ENCODE measurements around the gene FADS6. TPM values are rescaled to one million over a fixed set of nuclear protein-coding genes. Genes with fewer than 3 reads are reported as not detected.

The FADS6 gene
- total and polyA plus RNA-seq, 2 experiments from 2014 or later: 0.42 to 0.73 TPM

DNA sequence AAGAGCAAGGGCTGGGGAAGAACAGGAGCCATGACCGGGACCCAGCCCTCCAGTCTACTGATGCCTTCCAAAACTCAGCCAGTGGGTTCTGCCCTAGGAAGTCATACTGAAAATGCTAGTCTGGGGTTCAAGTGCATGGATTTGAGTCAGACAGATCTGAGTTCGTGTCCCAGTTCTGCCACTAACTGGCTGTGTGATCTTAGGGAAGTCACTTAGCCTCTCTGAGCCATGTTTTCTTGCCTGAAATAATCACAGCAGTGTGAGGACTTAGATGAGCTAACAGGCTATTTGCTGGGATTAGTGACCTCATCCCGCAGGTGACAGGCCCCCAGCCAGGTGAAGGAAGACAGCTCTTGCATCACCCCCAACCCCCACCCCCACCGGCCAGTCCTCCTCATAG is 38.1 kb downstream of the FADS6 start:
- H3K4me2 ChIP-seq: no peak overlapping the region
- H3K4me3 Mint-ChIP-seq: no peak overlapping the region
- TF ChIP-seq, protein P1, sequence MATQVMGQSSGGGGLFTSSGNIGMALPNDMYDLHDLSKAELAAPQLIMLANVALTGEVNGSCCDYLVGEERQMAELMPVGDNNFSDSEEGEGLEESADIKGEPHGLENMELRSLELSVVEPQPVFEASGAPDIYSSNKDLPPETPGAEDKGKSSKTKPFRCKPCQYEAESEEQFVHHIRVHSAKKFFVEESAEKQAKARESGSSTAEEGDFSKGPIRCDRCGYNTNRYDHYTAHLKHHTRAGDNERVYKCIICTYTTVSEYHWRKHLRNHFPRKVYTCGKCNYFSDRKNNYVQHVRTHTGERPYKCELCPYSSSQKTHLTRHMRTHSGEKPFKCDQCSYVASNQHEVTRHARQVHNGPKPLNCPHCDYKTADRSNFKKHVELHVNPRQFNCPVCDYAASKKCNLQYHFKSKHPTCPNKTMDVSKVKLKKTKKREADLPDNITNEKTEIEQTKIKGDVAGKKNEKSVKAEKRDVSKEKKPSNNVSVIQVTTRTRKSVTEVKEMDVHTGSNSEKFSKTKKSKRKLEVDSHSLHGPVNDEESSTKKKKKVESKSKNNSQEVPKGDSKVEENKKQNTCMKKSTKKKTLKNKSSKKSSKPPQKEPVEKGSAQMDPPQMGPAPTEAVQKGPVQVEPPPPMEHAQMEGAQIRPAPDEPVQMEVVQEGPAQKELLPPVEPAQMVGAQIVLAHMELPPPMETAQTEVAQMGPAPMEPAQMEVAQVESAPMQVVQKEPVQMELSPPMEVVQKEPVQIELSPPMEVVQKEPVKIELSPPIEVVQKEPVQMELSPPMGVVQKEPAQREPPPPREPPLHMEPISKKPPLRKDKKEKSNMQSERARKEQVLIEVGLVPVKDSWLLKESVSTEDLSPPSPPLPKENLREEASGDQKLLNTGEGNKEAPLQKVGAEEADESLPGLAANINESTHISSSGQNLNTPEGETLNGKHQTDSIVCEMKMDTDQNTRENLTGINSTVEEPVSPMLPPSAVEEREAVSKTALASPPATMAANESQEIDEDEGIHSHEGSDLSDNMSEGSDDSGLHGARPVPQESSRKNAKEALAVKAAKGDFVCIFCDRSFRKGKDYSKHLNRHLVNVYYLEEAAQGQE (IDR thresholded peaks at IDR 0.05; ENCODE audit: unreplicated experiment): no peak
- no peak for TF ChIP-seq EZH2phosphoT487 (IDR thresholded peaks at IDR 0.05; ENCODE audit: unreplicated experiment)
- TF ChIP-seq POLR2AphosphoS5 (IDR thresholded peaks at IDR 0.05; ENCODE audit: low read depth): no peak
- H3K27ac Mint-ChIP-seq: no peak overlapping the region
- no peaks in the 10 kb centered on the region for H3F3A ChIP-seq (replicated peaks; ENCODE audit: low read depth)
- no peak for DNase-seq (ENCODE audit: low spot score)
- no peaks in the 10 kb centered on the region; the same call in 1 of the 2 replicates for H4K20me1 ChIP-seq (replicated peaks; ENCODE audit: insufficient read depth)
- no peaks in the 10 kb centered on the region for H3K9me3 Mint-ChIP-seq
- ATAC-seq: no peak
- H3K27me3 Mint-ChIP-seq (ENCODE audit: insufficient read depth, low read depth, poor library complexity): peaks cover 88% of the 10 kb centered on the region
- H3K27me3 ChIP-seq (ENCODE audit: insufficient read depth): peaks cover 97% of the 10 kb centered on the region
- H3K4me1 ChIP-seq (ENCODE audit: insufficient read depth): peaks cover 8% of the 10 kb centered on the region
- H3K9me2 ChIP-seq (ENCODE audit: insufficient read depth): no peaks in the 10 kb centered on the region
- no peak overlapping the region for H3K4me3 ChIP-seq
- H3K79me2 ChIP-seq (replicated peaks; ENCODE audit: insufficient read depth): no peaks in the 10 kb centered on the region
- H3K36me3 Mint-ChIP-seq (ENCODE audit: low read depth): no peaks in the 10 kb centered on the region; the same call in 2 of the 3 replicates
- no peaks in the 10 kb centered on the region for H3K36me3 ChIP-seq (ENCODE audit: insufficient read depth)
- no peak overlapping the region for H2AFZ ChIP-seq
- H3K27ac ChIP-seq (ENCODE audit: low read depth): no peak overlapping the region
- H3K4me1 Mint-ChIP-seq: no peaks in the 10 kb centered on the region; the same call in 1 of the 3 replicates

DNA sequence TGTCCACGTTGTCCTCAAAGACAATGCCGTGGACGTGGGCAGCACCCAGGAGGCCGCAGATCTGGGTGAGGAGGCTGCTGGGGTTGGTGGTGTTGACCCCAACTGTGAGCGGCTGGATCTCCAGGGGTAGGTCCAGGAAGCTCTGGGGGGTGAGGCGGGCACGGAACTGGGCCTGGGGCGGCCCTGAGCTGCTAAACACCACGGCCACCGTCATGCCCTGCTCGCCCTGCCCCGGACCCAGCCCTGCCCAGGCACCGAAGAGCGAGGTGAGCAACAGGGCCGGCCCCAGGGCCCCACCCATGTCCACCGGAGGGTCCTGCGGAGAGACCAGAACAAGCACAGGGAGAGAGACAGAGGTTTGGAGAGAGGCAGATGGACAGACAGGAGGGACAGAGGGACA is 38.6 kb downstream of the FADS6 start:
- Mint-ChIP-seq H3K27ac (no peak overlapping the region), H3K36me3 (ENCODE audit: low read depth) (no peaks in the 10 kb centered on the region; the same call in 2 of the 3 replicates), H3K27me3 (ENCODE audit: insufficient read depth, low read depth, poor library complexity) (peaks cover 87% of the 10 kb centered on the region), H3K4me3 (no peak overlapping the region), H3K4me1 (no peaks in the 10 kb centered on the region; the same call in 1 of the 3 replicates), H3K9me3 (no peaks in the 10 kb centered on the region)
- Histone ChIP-seq H3K9me2 (ENCODE audit: insufficient read depth) (no peaks in the 10 kb centered on the region), H3K4me3 (no peak overlapping the region), H3F3A (replicated peaks; ENCODE audit: low read depth) (no peaks in the 10 kb centered on the region), H3K27me3 (ENCODE audit: insufficient read depth) (peaks cover 97% of the 10 kb centered on the region), H3K36me3 (ENCODE audit: insufficient read depth) (no peaks in the 10 kb centered on the region), H3K27ac (ENCODE audit: low read depth) (no peak overlapping the region), H4K20me1 (replicated peaks; ENCODE audit: insufficient read depth) (no peaks in the 10 kb centered on the region; the same call in 1 of the 2 replicates), H2AFZ (no peak overlapping the region), H3K4me1 (ENCODE audit: insufficient read depth) (peaks cover 8% of the 10 kb centered on the region), H3K79me2 (replicated peaks; ENCODE audit: insufficient read depth) (no peaks in the 10 kb centered on the region), H3K4me2 (no peak overlapping the region)
- ATAC-seq: no peak
- TF ChIP-seq CREB1 (CRISPR knock-in tag; IDR thresholded peaks at IDR 0.05; ENCODE audit: low read depth): no peak
- TF ChIP-seq POLR2AphosphoS5 (IDR thresholded peaks at IDR 0.05; ENCODE audit: low read depth): no peak
- TF ChIP-seq, protein P2, sequence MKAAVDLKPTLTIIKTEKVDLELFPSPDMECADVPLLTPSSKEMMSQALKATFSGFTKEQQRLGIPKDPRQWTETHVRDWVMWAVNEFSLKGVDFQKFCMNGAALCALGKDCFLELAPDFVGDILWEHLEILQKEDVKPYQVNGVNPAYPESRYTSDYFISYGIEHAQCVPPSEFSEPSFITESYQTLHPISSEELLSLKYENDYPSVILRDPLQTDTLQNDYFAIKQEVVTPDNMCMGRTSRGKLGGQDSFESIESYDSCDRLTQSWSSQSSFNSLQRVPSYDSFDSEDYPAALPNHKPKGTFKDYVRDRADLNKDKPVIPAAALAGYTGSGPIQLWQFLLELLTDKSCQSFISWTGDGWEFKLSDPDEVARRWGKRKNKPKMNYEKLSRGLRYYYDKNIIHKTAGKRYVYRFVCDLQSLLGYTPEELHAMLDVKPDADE (IDR thresholded peaks at IDR 0.05): no peak
- TF ChIP-seq ZNF114 (CRISPR knock-in tag; IDR thresholded peaks at IDR 0.05): no peak
- no peak for TF ChIP-seq JUNB (IDR thresholded peaks at IDR 0.05; ENCODE audit: unreplicated experiment)
- TF ChIP-seq STAT1 (IDR thresholded peaks at IDR 0.05; ENCODE audit: unreplicated experiment): no peak
- TF ChIP-seq, protein P1 (IDR thresholded peaks at IDR 0.05; ENCODE audit: unreplicated experiment): no peak
- TF ChIP-seq EZH2 (IDR thresholded peaks at IDR 0.05; ENCODE audit: low read depth, unreplicated experiment): no peak
- TF ChIP-seq, protein P3, sequence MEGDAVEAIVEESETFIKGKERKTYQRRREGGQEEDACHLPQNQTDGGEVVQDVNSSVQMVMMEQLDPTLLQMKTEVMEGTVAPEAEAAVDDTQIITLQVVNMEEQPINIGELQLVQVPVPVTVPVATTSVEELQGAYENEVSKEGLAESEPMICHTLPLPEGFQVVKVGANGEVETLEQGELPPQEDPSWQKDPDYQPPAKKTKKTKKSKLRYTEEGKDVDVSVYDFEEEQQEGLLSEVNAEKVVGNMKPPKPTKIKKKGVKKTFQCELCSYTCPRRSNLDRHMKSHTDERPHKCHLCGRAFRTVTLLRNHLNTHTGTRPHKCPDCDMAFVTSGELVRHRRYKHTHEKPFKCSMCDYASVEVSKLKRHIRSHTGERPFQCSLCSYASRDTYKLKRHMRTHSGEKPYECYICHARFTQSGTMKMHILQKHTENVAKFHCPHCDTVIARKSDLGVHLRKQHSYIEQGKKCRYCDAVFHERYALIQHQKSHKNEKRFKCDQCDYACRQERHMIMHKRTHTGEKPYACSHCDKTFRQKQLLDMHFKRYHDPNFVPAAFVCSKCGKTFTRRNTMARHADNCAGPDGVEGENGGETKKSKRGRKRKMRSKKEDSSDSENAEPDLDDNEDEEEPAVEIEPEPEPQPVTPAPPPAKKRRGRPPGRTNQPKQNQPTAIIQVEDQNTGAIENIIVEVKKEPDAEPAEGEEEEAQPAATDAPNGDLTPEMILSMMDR (conservative IDR thresholded peaks at IDR 0.05; ENCODE audit: low read depth in 2 of 2): no peak
- TF ChIP-seq EZH2phosphoT487 (IDR thresholded peaks at IDR 0.05; ENCODE audit: unreplicated experiment): no peak
- no peak for DNase-seq (ENCODE audit: low spot score)

All from GM23338 (cell line).